Ovary (tissue), 9 donors: ENCODE results near the gene KPNA2. TPM values are rescaled to one million over a fixed set of nuclear protein-coding genes. Genes with fewer than 3 reads are reported as not detected.
"Not testable (repeated sequence)": the region's sequence is repeated elsewhere in the genome, so short reads cannot be mapped to it uniquely, and the experiment has no call there.

ENCODE experiments used
- DNase-seq, 5 donors: peaks; one replicate each; pipeline ENCODE4 v3.0.0-alpha.2; 2019 to 2020
- H3K27ac ChIP-seq, 2 donors: fragments of 200-600 bp; one replicate each; pipeline versions ENCODE4 v1.5.1 to v1.8.0; 2019 to 2022
- H3K27me3 ChIP-seq: fragments of 200-600 bp; one replicate; pipeline ENCODE4 v1.8.0; 2022
- H3K36me3 ChIP-seq: fragments of 200-600 bp; sonication (generic); one replicate; pipeline ENCODE4 v1.5.1; 2019
- H3K4me1 ChIP-seq: one replicate; pipeline ENCODE4 v1.8.1; 2013; ENCODE audit warnings: mild to moderate bottlenecking, moderate library complexity; ENCODE audit not compliant: insufficient read depth
- H3K4me3 ChIP-seq: fragments of 200-600 bp; sonication (generic); one replicate; pipeline ENCODE4 v1.5.1; 2017
- H3K9me3 ChIP-seq, 2 donors: fragments of 200-600 bp in 1 of 2; sonication (generic) in 1 of 2; one replicate each; pipeline versions ENCODE4 v1.5.1 to v1.8.1; 2013 to 2019; ENCODE audit warnings: mild to moderate bottlenecking in 1 of 2, moderate library complexity in 1 of 2
- CTCF ChIP-seq, 3 donors: fragments of 450-650 bp in 2 of 3; fragments of 200-600 bp in 1 of 3; IDR thresholded peaks; one replicate each; pipeline versions ENCODE4 v1.5.1 to v1.8.0; 2016 to 2022; ENCODE audit warnings: antibody characterized with exemption in 3 of 3, mild to moderate bottlenecking in 1 of 3
- EP300 ChIP-seq: sonication (generic); formaldehyde crosslinking; IDR thresholded peaks from one replicate; pipeline ENCODE4 v1.6.1; 2017; ENCODE audit warnings: antibody characterized with exemption
- POLR2A ChIP-seq: fragments of 450-650 bp; IDR thresholded peaks from one replicate; pipeline ENCODE4 v1.6.1; 2017; ENCODE audit warnings: antibody characterized with exemption, mild to moderate bottlenecking, moderate library complexity
- WGBS, 3 donors: extraction: QIAGEN DNeasy Blood & Tissue Kit in 1 of 3; methylation state at CpG; one replicate each; pipeline versions ENCODE4 v1.1.5 to v1.1.7; 2013 to 2017; 5-methylcytosine and 5-hydroxymethylcytosine counted together
- intact Hi-C, 4 donors: fragments of 100-400 bp; cut with DNase I; formaldehyde crosslinking; loops; one replicate each; pipeline versions ENCODE4 v1.11.0 to v1.15.1; 2022 to 2023
- polyA plus RNA-seq, 2 donors: library from polyadenylated mRNA; stranded (reverse); fragments of 200-250 nt in 1 of 2; fragments of 350-450 nt in 1 of 2; fragmentation: Illumina TruSeq in 1 of 2; extraction: RNeasy Lipid Tissue Mini Kit (QIAGEN cat#74804) in 1 of 2; gene quantifications; one replicate each; pipeline ENCODE4 v1.2.3, GENCODE V29; 2013 to 2014
- total RNA-seq, 7 donors: library from RNA; depleted of rRNA in 2 of 7; stranded (reverse); fragments of >200 nt in 2 of 7; fragmentation: NEBNext Ultra II Directional in 3 of 7; extraction: Animal tissue kit (Norgen Biotek cat#: 25700) in 3 of 7; gene quantifications; one replicate each; pipeline versions ENCODE4 v1.1.0 to v1.2.4, GENCODE V29; 2016 to 2023
- donor health status: DM: no; HTN: no; CAD: no; lungs with moderate emphysema.
- donor health status: DM: no; HTN: no; CAD: no.
- donor health status: Bipolar disorder and iron deficiency.
- donor health status: DM: yes; HTN: yes; CAD: no.
- donor health status: DM: no; HTN: no; CAD: no.
- donor health status: DM: yes; HTN: yes; CAD: no.

KPNA2 gene
- total and polyA plus RNA-seq, 9 donors, result 4.3 to 24.3 (median 12.1) TPM

GRCh38 chr17:68036304-68037147 lies 991 bp downstream of the KPNA2 start:
- DNase-seq, result no peak
- no peaks in the 10 kb centered on the region for H3K27me3 ChIP-seq
- H3K4me3 ChIP-seq, result peak overlapping the region; percentile 72
- H3K9me3 ChIP-seq, result no peaks in the 10 kb centered on the region
- H3K27ac ChIP-seq, result peak overlapping the region in 1 of 2 donors; percentile 6
- intact Hi-C loops, result no loop called here
- H3K36me3 ChIP-seq, result no peaks in the 10 kb centered on the region
- 15 to 17% (median 16%) methylated on average over 11 of the region's 11 CpGs for WGBS, 3 donors
- H3K4me1 ChIP-seq, result peaks cover 2% of the 10 kb centered on the region
- no peak for TF ChIP-seq EP300
- TF ChIP-seq CTCF (IDR thresholded peaks at IDR 0.05), result no peak
- no peak for TF ChIP-seq POLR2A

- Histone ChIP-seq H3K27ac (no peak overlapping the region), H3K4me1 (no peaks in the 10 kb centered on the region), H3K9me3 (no peaks in the 10 kb centered on the region), H3K27me3 (no peaks in the 10 kb centered on the region), H3K36me3 (no peaks in the 10 kb centered on the region), H3K4me3 (no peak overlapping the region)
- TF ChIP-seq POLR2A (no peak), CTCF (IDR thresholded peaks at IDR 0.05) (no peak), EP300 (no peak)
- WGBS, 3 donors, result 69 to 79% (median 70%) methylated on average over 9 of the region's 9 CpGs
- no peak for DNase-seq
- intact Hi-C loops, result no loop called here
These were observed 11.8 kb downstream of the KPNA2 start for GRCh38 chr17:68047153-68047846.

- H3K27me3 ChIP-seq, result not testable (repeated sequence)
These were observed 12.5 kb downstream of the KPNA2 start for GRCh38 chr17:68047890-68048542.

GRCh38 chr17:68048996-68049395 lies 13.5 kb downstream of the KPNA2 start:
- intact Hi-C loops, result no loop called here
- no peaks in the 10 kb centered on the region for H3K36me3 ChIP-seq
- WGBS, 3 donors, result 87 to 97% (median 92%) methylated on average over 2 of the region's 2 CpGs
- H3K9me3 ChIP-seq, result no peaks in the 10 kb centered on the region
- no peak for TF ChIP-seq CTCF (IDR thresholded peaks at IDR 0.05)
- TF ChIP-seq POLR2A, result no peak
- TF ChIP-seq EP300, result no peak
- H3K27ac ChIP-seq, result no peak overlapping the region
- no peak for DNase-seq
- H3K4me1 ChIP-seq, result peaks cover 2% of the 10 kb centered on the region
- H3K27me3 ChIP-seq, result no peaks in the 10 kb centered on the region
- no peak overlapping the region for H3K4me3 ChIP-seq

More at GRCh38 chr17:68047890-68048542, 12.5 kb downstream of the KPNA2 start:
- H3K36me3 ChIP-seq, H3K9me3 ChIP-seq, intact Hi-C loops, H3K4me3 ChIP-seq, H3K4me1 ChIP-seq, DNase-seq, H3K27ac ChIP-seq: not testable (repeated sequence)
- WGBS, 3 donors, result 25 to 50% (median 28%) methylated on average over 7 of the region's 7 CpGs

- H3K27ac ChIP-seq, H3K4me3 ChIP-seq, H3K9me3 ChIP-seq, intact Hi-C loops, H3K36me3 ChIP-seq, H3K27me3 ChIP-seq, DNase-seq, H3K4me1 ChIP-seq: not testable (repeated sequence)
- WGBS, 3 donors, result 86 to 93% (median 93%) methylated on average over 4 of the region's 4 CpGs
These were observed 14.4 kb downstream of the KPNA2 start for GRCh38 chr17:68049812-68050437.

- intact Hi-C loops, H3K4me1 ChIP-seq, DNase-seq, H3K36me3 ChIP-seq, H3K9me3 ChIP-seq, H3K27ac ChIP-seq, H3K27me3 ChIP-seq, H3K4me3 ChIP-seq: not testable (repeated sequence)
- 95 to 98% (median 95%) methylated on average over 44 to 56 of the region's 57 CpGs for WGBS, 3 donors
These were observed 16.1 kb downstream of the KPNA2 start for GRCh38 chr17:68051321-68052312.
